ENCODE measurements around the gene ATXN1.

The ATXN1 gene

DNA sequence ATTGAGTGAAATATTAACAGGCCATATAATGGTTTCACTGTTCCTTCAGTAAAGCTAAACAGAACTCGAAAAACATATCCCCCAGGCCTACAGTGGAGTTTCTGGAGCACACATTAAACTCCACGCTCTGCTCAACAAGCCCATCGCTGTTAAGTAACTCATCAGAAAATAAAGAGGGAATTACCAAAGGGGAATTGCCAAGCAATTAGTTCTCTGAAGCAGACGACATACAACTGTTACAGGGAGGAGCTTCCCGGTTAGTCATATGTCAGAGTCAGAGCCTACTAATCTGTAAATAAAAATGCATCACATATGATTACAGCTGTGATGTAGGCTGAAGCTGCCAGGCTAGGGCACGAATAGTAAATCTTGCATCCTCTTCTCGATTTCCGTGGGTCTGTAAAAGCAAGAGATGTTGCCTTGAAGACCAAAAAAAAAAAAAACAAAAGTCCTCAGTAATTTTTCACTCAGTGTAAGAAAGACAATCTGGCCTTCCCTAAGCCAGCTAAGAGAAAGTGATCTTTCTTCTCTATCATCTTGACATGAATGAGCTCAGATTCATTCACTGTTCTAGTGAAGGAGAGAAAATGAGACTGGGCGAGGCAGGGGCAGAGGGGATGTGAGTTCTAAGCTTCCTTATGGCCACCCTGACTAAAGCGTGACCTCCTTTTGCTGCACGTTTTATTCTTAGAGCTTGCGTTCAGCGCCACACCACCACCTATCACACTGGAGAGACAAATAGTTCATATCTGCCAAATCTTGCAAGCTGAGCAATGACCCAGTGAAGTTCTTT, 13.8 kb downstream of the ATXN1 start:
- no peak for DNase-seq (ENCODE audit: low read depth in 1 of 2, low spot score in 1 of 2)

DNA sequence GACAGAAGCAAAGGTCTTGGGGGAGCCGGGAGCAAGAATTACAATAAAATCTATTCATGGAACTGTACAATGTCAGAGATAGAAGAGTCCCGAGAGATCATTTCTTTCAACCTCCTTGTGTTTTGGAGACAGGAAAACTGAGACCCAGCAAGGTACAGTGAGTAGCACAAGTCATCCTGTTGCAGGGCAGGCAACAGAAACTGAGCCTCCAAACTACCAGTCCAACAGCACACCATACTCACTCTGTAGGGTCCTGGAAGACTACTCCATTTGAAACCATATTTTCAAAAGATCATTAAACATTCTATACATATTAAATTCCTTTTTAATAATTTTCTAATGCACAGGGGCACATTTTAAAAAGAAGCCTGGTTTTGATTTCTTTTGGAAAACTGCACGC, 14.4 kb downstream of the ATXN1 start:
- DNase-seq (ENCODE audit: low read depth in 1 of 2, low spot score in 1 of 2): no peak

DNA sequence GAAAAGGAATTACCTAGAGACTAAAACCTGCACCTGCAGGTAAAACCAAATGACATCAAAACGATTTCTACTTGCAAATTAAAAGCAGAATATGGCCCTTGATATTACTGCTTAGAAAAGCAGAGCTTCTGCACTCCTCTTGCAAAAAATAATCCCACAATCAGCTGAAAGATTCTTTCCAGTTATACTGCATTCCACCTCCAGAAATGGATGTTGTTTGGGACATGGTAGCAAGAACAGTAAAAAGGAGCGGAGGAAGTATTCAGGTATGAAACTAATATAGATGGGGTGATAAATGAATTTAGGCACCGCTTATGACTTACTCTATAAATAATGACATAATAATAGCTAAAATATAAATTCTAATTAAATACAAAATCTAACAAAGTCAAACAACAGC, 14.9 kb downstream of the ATXN1 start:
- no peak for DNase-seq (ENCODE audit: low read depth in 1 of 2, low spot score in 1 of 2)

DNA sequence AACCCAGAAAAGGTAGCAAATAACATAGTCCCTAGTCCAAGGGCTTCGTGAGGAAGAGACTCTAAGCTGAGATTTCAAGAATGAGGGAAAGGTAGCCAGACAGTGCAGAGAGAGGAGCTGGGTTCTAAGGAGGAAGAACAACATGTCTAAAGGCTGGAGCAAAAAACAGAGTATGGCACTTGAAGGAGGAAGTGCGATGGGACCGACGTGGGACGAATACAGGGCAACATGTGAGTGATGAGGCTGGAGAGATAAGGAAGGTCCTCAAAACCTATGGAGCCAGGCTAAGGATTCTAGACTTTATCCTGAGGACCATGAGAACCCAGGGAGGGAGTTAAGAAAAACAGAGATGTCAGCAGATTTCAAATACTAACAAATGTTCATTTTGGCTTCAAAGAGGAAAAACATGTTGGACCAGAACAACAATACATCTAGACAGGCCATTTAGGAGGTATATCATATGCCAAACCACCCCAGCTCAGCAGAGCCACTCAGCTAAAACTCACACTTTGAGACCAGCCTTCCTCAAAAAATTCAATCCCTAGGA, 17.5 kb downstream of the ATXN1 start:
- DNase-seq (ENCODE audit: low read depth in 1 of 2, low spot score in 1 of 2): no peak

DNA sequence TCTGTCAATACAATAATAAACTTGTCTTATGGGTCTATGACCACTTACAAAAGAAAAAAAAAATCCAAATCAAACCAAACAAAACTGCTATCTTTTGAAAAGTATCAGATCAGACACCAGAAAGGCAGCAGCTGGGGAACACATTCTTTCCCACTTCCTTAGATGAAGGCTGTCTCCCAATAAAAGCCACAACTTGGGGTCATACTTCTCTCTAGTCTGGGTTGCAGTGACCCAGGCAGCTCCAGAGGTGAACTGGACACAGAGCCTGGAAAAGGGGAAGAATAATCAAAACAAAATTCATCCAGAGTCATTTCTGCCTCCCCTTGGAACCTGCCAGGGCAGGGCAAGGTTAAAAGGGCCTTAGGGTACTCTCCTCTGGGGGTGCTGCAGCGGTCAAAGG, 19.1 kb downstream of the ATXN1 start:
- no peak for DNase-seq (ENCODE audit: low read depth in 1 of 2, low spot score in 1 of 2)

DNA sequence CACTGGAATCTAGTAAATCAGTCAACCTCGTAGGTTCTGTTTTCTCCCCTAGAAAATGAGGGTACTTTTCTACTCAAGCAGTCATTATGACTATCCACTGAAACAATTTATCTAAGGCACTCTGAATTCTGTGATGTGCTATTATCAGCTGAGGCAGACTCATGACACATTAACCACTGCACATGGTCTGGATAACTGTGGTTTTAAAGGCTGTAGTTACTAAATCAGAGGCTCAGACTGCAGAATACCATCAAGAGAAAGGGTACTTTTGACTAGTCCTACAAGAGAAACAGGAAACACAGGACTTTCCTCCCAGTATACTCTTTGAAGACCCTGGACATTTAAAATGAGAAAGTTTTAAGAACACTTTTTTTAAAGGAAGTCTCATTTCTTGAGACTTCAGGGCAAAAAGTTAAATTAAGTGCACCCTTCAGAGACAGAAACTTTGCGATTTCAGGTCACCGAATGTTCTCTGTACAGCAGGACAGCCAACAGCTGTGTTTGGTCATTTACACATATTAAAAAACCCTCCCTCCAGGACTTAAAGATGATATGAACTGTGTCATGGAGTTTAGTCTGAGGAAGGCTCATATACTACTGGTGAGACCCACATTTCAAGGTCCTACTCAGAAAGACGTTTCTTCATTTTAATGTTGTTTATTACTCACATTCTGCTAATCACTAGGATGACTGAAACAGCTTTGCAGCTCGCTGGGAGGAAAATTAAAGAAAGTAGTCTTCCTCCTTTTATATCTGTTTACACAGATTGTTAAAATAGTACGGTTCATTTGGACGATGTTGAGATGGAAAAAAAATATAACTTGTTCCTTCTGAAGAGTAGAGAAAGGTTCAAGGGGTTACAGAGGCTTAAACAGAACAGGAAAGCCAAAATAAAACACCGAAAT, 19.9 kb downstream of the ATXN1 start:
- DNase-seq (ENCODE audit: low read depth in 1 of 2, low spot score in 1 of 2): no peak

DNA sequence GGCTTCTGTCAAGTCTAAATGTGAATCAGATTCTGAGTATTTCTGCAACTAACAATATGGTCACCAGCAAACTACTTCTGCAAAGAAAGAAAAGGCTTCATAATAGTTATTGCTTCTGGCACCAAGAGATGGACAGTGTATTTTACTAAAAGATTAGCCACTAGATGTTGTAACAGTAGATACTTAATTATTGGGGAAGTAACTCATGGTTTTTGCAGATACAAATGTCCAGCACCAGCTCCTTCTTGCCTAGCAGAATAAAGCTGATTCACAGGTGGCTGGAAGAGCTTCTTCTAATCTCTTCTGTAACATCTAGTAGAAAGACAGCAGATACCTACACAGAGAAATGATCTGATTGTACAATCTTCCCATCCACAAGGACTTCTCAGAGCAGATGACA, 21.2 kb downstream of the ATXN1 start:
- no peak for DNase-seq (ENCODE audit: low read depth in 1 of 2, low spot score in 1 of 2)

DNA sequence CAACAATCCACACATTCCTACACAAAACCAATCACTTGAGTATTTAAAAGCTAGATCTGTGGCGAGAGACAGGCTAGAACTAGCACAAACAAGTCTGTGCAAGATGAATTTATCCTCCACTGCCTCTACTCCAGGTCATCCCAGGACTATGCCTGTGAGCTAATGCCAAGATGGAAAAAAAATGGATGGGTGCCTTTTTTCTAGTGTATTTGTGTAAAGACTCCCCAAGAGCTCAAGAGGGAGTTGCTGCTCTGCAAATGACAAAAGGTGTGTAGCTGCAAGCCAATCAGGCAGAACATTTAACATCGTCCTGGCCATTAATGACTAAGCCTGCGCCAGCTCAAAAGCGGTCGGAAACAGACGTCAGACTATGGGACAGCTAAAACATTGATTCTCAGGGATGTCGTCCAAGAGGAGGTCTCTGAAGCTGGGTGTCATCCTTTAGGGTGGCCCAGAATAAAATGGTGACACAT, 21.9 kb downstream of the ATXN1 start:
- DNase-seq (ENCODE audit: low read depth in 1 of 2, low spot score in 1 of 2): no peak

DNA sequence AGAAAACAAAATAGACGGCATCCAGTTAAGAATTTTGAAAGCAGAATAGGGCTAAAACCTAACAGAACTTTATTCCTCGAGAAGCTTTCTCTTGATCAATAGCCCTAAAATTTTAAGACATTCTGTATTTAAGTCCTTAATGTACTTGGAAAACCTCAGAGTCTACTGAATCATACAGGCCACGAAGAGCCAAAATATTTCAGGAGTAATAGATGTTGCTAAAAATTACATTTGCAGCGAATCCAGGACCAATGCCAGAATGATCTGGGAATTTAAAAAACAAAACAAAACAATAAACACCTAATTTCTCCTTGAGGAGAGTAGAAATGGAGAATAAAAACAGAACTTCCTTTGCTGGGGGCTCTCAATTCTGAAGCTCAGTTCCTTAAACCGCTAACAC, 23.3 kb downstream of the ATXN1 start:
- no peak for DNase-seq (ENCODE audit: low read depth in 1 of 2, low spot score in 1 of 2)

DNA sequence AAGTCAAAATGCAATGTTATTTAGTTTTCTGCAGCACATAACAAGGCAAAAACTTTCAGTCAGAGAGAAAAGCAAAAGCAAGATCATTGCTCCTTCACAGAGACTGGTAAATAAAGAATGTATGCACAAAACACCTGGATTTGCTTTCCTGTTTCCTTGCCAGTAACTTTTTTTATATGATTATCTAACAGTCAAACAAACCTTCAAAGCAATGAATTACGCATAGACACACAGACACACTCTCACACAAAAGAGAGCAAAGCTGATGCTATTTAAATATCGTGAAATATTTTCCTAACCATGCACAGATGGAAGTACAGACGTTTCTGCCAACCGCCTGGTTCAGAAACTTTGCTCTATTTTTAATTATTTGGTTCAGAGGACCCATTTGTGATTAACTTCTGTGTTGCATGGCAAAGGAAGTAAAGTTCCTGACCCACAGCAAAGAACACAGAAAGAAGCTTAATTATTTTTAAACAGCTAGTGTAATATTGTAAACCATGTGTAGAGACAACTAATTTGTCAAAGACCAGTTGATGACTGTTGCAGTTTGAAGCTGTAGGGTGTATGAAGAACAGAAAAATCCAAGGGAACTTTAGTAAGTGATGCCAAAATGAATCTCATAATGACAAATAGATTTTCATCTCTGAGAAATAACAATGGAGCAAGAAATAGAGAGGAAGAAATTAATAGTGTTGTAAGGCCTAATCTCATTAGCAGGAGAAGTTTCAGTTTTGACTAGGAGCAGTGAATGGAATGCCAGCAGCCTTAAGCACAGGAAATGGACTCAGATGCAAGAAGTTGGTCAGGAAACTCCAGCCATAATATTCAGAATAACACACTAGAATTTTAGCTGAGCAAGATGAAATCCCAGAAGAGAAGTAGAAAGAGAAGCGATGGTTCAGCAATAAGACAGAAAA, 24.1 kb downstream of the ATXN1 start:
- DNase-seq (ENCODE audit: low read depth in 1 of 2, low spot score in 1 of 2): no peak

DNA sequence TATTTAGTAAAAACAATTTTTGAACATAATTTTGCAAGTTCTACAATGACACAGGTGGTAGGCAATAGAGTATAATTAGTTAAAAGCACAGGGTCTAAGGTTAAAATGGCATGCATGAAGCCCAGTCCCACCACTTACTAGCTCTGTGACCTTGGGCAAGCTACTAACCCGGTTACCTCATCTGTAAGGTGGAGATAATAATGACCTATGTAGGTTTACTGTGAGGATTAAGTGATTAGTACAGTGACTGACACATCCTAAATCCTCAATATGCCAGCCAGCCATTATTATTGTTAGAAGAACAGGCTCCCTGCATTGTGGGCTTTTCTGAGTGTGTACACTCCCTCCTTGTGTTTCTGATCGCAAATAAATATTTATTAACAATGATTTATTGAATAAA, 26.2 kb downstream of the ATXN1 start:
- DNase-seq (ENCODE audit: low read depth in 1 of 2, low spot score in 1 of 2): no peak

DNA sequence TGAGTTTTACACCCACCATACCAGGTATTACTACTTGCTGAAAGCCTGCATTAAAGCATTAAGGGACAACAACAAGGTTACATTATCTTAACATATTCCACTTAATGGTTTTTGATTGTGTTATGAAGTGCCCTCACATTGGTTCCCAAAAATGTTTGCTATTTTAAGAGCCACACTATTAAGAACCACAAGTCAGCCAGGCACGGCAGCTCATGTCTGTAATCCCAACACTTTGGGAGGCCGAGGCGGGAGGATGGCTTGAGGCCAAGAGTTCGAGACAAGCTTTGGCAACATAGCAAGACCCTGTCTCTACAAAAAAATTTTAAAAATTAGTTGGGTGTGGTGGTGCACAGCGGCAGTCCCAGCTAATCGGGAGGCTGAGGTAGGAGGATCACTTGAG, 28.2 kb downstream of the ATXN1 start:
- DNase-seq (ENCODE audit: low read depth in 1 of 2, low spot score in 1 of 2): no peak

DNA sequence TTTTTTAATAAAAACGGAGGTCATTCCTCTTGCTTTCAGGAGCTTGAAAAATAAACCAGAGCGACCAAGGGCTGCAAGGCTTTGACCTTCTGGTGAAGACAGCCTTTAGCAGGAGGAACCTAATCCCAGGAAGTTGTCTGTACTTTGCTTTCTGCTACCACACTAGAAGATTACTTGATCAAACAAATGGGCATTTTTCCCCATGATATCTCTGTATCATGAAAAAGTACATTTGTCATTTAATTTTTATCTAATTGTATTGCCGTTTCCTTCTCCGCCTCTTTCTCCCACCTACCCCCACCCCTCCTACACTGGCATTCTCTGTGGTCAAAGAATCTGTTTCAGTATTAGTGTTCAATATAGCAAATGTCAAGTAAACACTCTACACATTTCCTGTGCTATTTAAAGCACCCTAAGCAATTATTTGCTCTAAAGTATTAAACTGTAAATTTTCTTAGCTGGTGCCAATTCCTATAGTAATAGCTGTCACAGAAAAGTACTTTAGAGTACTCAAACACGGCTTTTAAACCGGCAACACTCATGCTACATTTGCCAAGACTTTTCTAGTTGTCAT, 29.7 kb downstream of the ATXN1 start:
- peak in 1 of 2 donors; percentile 36 for DNase-seq (ENCODE audit: low read depth in 1 of 2, low spot score in 1 of 2)

DNA sequence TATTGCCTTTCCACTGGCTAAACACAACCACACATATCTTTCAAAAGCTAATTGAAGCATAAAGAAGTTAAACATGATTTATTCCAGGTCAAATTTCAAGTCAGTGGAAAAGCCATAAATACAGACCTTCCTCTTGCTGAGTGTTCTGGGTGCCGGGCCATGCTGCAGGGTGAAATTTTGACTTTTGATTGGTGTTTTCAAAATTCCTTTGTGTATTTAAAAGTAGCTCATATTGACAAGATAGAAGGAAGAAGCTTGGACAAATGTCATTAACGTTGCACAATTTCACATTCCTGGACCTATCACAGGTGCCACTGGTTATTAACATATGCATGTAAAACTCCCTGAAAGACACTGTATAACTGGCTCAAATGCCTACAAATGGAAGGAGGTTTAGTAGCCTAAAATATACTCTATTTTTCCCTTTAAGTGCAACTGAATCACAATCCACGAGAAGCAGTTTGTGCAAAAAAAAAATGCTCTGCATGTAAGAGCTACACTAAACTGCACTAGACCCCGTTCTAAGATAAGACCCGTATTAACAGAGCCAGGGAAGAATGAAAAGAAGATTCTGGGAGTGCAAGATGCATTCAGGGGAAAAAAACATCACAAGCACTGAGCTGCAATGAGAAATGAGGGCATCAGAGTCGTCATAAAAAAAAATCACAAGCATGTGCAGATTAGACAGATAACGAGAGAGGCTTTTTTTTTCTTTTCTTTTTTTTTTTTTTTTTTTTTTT, 30.4 kb downstream of the ATXN1 start:
- no peak for DNase-seq (ENCODE audit: low read depth in 1 of 2, low spot score in 1 of 2)

DNA sequence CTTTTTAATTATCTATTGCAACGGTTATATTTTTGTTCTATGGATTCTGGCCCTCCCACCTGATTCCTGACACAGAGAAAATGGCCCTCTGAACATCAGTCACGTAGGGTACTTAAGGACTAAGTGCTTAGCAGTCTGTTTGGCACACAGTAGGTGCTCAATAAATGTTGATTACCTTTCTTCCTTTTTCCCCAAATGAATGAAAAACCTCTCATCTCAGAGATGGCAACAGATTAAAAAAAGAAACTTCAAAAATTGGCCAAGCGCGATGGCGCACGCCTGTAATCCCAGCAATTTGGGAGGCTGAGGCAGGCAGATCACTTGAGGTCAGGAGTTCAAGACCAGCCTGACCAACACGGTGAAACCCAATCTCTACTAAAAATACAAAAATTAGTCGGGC, 31.5 kb downstream of the ATXN1 start:
- DNase-seq (ENCODE audit: low read depth in 1 of 2, low spot score in 1 of 2): no peak

DNA sequence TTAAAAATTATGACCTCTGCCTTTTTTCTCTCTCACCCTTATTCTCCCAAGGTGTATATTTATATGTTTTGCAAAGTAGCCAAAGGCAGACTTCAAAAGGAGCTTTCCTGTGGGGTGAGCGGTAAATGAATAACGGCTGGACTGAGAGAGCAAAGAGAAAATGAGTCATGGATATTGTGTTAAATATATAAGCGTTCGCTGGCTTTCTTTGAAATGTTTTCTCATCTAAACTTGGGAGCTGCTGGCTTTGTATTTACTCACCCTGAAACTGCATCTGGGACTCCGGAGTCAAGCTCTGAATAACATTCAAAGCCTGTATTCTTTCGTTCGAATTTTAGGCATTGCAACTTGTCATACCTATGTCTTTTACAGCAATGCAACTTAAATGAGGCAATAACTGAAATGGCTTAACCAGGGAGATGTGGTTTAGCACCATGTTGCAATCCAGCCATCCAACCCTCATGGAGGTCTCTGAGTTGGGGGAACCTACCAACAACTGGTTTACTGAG, 32.0 kb downstream of the ATXN1 start:
- DNase-seq (ENCODE audit: low read depth in 1 of 2, low spot score in 1 of 2): no peak

DNA sequence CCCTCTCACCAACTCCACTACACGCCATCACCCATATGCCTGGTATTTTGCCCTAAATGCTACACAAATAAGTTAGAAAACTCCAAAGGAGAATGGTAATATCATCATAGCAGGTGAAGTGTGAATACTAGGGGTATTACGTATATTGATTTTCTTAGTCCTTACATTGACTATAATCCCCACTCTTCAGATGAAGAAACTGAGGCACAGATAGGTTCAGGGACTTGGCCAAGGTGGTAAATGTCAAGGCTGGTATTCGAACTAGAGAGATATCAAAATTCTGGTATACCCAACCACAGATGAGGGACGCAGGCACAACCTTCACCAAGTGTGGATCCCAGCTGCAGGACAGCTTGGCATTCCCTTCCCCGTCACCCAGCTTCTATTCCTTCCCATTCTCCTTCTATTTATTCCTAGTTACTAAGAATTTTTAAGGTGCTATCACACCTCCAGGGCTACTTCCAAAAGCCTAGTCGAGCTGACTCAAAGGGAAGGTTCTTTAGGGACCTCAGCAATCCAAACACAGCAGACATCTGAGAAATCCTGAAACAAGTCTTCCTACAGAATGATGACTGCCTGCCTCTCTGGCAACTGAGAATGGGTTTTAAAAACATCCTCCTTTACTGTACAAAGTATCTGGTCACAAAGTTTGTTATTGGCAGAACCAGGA, 32.6 kb downstream of the ATXN1 start:
- no peak for DNase-seq (ENCODE audit: low read depth in 1 of 2, low spot score in 1 of 2)

DNA sequence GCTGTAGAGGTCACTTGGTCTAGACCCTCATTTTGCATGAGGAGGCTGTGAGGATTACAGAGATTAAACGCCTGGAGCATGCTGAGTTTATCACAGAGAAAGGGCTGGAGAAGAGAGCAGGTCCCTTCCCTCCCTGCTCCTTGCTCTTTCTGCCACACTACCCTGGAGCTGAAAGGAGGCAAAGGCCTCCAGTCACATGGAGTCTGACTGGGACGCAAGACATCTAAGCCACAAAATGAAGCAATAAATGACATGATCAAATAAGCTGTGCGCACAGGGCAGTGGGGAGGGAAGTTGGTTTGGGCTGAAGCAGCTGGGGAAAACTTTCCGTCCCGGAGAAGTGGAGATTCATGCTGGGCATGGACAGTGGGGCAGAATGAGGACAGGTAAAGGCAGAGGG, 33.3 kb downstream of the ATXN1 start:
- DNase-seq (ENCODE audit: low read depth in 1 of 2, low spot score in 1 of 2): no peak

All from activated CD4-positive, alpha-beta T cell treated with anti-CD3 and anti-CD28 coated beads, Interleukin-2, amount 50 U/mL, for 24 hours (primary cell).